Lower leg skin (tissue), 4 donors: Measurements from ENCODE around the gene ANKRD53. TPM values are rescaled to one million over a fixed set of nuclear protein-coding genes. Genes with fewer than 3 reads are reported as not detected.

Experiments used
- DNase-seq, 2 donors: peaks; one replicate each; pipeline ENCODE4 v3.0.0-alpha.2; 2019; ENCODE audit warnings: low spot score in 2 of 2
- H3K4me3 ChIP-seq: fragments of 200-600 bp; sonication (generic); 2 replicates; pipeline ENCODE4 v1.5.1; 2017; ENCODE audit warnings: mild to moderate bottlenecking, low read depth; ENCODE audit not compliant: poor library complexity, severe bottlenecking
- CTCF ChIP-seq, 3 donors: fragments of 450-650 bp; IDR thresholded peaks; one replicate each; pipeline ENCODE4 v1.5.1; 2016; ENCODE audit warnings: antibody characterized with exemption in 3 of 3, mild to moderate bottlenecking in 3 of 3, moderate library complexity in 2 of 3
- POLR2A ChIP-seq, 2 donors: fragments of 450-650 bp; IDR thresholded peaks; one replicate each; pipeline ENCODE4 v1.6.1; 2016 to 2017; ENCODE audit warnings: antibody characterized with exemption in 2 of 2, mild to moderate bottlenecking in 1 of 2, moderate library complexity in 1 of 2
- WGBS, 2 donors: methylation state at CpG; one replicate each; pipeline ENCODE4 v1.1.5; 2018; 5-methylcytosine and 5-hydroxymethylcytosine counted together
- intact Hi-C: fragments of 100-400 bp; cut with DNase I; formaldehyde crosslinking; loops from one replicate; pipeline ENCODE4 v1.15.0; 2023; ENCODE audit warnings: low total_unique reads
- total RNA-seq, 4 donors: library from RNA; depleted of rRNA; stranded (reverse); fragments of >200 nt; gene quantifications; one replicate each; pipeline ENCODE4 v1.1.0, GENCODE V29; 2016

Gene ANKRD53
- total RNA-seq, 4 donors from 2014 or later, result 0.27 to 1.3 (median 0.84) TPM; not detected in 1

GRCh38 chr2:70962885-70963878 is 15.2 kb upstream of the ANKRD53 start:
- DNase-seq, result peak; percentile 11 to 81
- TF ChIP-seq CTCF (IDR thresholded peaks at IDR 0.05) (no peak), POLR2A (IDR thresholded peaks at IDR 0.05) (no peak)
- intact Hi-C loops, result no loop called here
- H3K4me3 ChIP-seq, result no peak overlapping the region
- 71 to 72% methylated on average over 18 of the region's 18 CpGs for WGBS, 2 donors

- peak in 1 of 2 donors; percentile 75 for DNase-seq
- no peak overlapping the region for H3K4me3 ChIP-seq
- 63 to 69% methylated on average over 4 of the region's 4 CpGs for WGBS, 2 donors
- intact Hi-C loops, result loop anchor here (2.0 kb wide), 1 partner anchor 31 kb away; the partner anchor contains the start of gene TEX261
- TF ChIP-seq POLR2A (IDR thresholded peaks at IDR 0.05), result no peak
These were observed 14.3 kb upstream of the ANKRD53 start for GRCh38 chr2:70964133-70964532.

GRCh38 chr2:70964596-70965386 is 13.6 kb upstream of the ANKRD53 start:
- peak; percentile 35 to 95 for DNase-seq
- no peak for TF ChIP-seq POLR2A (IDR thresholded peaks at IDR 0.05)
- TF ChIP-seq CTCF (IDR thresholded peaks at IDR 0.05), result peak in 1 of 3 donors; percentile 29
- no peak overlapping the region for H3K4me3 ChIP-seq
- intact Hi-C loops, result loop anchor here (2.0 kb wide), 1 partner anchor 30 kb away; the partner anchor contains the start of gene TEX261
- WGBS, 2 donors, result 9 to 11% methylated on average over 44 to 57 of the region's 59 CpGs

- DNase-seq, result peak; percentile 11 to 84
- 71 to 72% methylated on average over 14 of the region's 14 CpGs for WGBS, 2 donors
- TF ChIP-seq POLR2A (IDR thresholded peaks at IDR 0.05), result no peak
- no peak for TF ChIP-seq CTCF (IDR thresholded peaks at IDR 0.05)
- no peak overlapping the region for H3K4me3 ChIP-seq
- intact Hi-C loops, result loop anchor here (2.0 kb wide), 1 partner anchor 29 kb away; the partner anchor contains the start of gene TEX261
These were observed 12.9 kb upstream of the ANKRD53 start for GRCh38 chr2:70965506-70965905.

GRCh38 chr2:70966681-70967080 is 11.7 kb upstream of the ANKRD53 start:
- DNase-seq, result peak in 1 of 2 donors; percentile 40
- TF ChIP-seq POLR2A (IDR thresholded peaks at IDR 0.05) (no peak), CTCF (IDR thresholded peaks at IDR 0.05) (no peak)
- WGBS, 2 donors, result 77 to 84% methylated on average over 4 of the region's 4 CpGs
- intact Hi-C loops, result no loop called here
- H3K4me3 ChIP-seq, result no peak overlapping the region
